ENCODE data around the gene MSN. TPM values are rescaled to one million over a fixed set of nuclear protein-coding genes. Genes with fewer than 3 reads are reported as not detected.

Gene MSN
- total RNA-seq, 1 donor, result 469 TPM

DNA sequence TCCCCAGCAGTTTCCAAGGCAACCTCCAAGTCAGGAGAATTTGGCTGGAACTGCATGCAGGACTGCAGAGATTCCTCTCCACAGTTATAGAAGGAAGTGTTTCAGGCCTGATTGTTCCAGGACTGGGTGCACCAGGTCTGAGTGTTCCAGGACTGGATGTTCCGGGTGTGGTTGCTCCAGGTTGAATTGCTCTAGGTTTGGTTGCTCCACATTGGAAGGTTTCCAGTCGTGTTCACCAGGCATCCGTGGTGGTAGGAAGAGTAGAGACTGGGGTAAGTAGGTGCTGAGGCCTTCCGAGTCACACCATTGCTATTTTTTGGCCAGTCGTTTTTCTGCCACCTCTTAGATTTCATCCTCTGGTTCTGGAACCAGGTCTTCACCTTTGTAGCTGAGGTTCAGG is 105.4 kb downstream of the MSN start:
- no peaks in the 10 kb centered on the region for H3K4me1 ChIP-seq (ENCODE audit: insufficient read depth, low read length)
- no peaks in the 10 kb centered on the region for H3K27me3 ChIP-seq (ENCODE audit: insufficient read depth, low read length)
- no peaks in the 10 kb centered on the region for H3K9me3 ChIP-seq (ENCODE audit: low read depth, low read length)
- H3K4me3 ChIP-seq (ENCODE audit: low read length), result no peak overlapping the region

DNA sequence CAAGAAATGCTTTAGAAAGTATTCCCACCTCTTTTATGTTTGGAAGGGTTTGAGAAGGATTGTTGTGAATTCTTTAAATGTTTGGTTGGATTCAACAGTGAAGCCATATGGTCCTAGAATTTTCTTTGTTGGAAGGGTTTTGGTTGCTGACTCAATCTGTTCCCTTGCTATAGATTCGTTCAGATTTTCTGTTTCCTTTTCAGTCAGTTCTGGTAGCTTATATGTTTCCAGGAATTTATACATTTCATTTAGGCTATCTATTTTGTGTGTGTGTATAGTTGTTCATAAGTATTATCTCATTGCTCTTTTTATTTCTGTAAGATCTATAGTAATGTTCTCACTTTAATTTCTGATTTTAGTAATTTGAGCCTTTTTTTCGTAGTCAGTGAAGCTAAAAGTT is 114.4 kb downstream of the MSN start:
- Histone ChIP-seq H3K4me3 (ENCODE audit: low read length) (no peak overlapping the region), H3K27me3 (ENCODE audit: insufficient read depth, low read length) (no peaks in the 10 kb centered on the region), H3K9me3 (ENCODE audit: low read depth, low read length) (no peaks in the 10 kb centered on the region), H3K4me1 (ENCODE audit: insufficient read depth, low read length) (no peaks in the 10 kb centered on the region)

DNA sequence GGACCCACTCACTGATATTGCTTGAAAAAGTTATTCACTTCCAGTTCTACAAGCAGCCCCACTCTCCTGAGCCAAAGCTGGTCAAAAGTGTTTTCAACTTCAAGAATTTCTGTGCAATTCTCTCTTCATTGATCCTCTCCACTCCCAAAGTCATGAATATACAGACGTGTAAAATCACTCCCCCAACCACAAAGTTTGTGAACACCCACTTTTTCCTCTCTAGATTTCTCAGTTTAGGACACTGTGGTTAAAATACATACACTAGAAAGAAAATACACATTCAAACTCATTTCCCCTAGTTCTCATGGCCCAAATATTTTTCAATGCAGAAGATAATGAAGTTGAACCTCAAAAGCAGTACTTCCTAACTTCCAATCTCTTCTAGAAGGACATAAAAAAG is 116.3 kb downstream of the MSN start:
- no peaks in the 10 kb centered on the region for H3K27me3 ChIP-seq (ENCODE audit: insufficient read depth, low read length)
- no peaks in the 10 kb centered on the region for H3K9me3 ChIP-seq (ENCODE audit: low read depth, low read length)
- no peak overlapping the region for H3K4me3 ChIP-seq (ENCODE audit: low read length)
- no peaks in the 10 kb centered on the region for H3K4me1 ChIP-seq (ENCODE audit: insufficient read depth, low read length)

Other genes starting within 250 kb of the MSN start
- 20.3 TPM for gene LAS1L, start 132.9 kb upstream of the MSN start, total RNA-seq